AG09319 (cell line): Measurements from ENCODE around the gene RUNX1.

Experiments used
- DNase-seq: peaks from one replicate; pipeline ENCODE4 v3.0.0-alpha.2; 2010; ENCODE audit warnings: low read depth; ENCODE audit errors: extremely low read depth
- TF ChIP-seq, protein P1 (sequence below): IDR thresholded peaks from 2 replicates; pipeline ENCODE4 v1.5.1; 2011; ENCODE audit warnings: low read depth, mild to moderate bottlenecking, inconsistent platforms, low read length, moderate library complexity

The RUNX1 gene

DNA sequence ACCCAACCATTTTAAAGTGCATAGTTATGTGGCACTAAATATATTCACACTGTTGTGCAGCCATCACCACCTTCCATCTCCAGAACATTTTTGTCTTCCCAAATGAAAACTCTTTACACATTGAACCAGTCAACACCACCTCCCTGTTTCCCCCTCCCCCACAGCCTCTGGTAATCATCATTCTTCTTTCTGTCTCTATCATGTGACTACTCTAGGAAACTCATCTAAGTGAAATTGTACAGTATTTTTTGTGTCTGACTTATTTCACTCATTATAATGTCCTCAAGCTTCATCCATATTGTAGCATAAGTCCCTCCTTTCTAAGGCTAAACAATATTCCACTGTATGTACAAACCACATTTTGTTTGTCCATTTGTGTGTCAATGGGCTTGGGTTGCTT lies 128.0 kb downstream of the RUNX1 start:
- TF ChIP-seq, protein P1, sequence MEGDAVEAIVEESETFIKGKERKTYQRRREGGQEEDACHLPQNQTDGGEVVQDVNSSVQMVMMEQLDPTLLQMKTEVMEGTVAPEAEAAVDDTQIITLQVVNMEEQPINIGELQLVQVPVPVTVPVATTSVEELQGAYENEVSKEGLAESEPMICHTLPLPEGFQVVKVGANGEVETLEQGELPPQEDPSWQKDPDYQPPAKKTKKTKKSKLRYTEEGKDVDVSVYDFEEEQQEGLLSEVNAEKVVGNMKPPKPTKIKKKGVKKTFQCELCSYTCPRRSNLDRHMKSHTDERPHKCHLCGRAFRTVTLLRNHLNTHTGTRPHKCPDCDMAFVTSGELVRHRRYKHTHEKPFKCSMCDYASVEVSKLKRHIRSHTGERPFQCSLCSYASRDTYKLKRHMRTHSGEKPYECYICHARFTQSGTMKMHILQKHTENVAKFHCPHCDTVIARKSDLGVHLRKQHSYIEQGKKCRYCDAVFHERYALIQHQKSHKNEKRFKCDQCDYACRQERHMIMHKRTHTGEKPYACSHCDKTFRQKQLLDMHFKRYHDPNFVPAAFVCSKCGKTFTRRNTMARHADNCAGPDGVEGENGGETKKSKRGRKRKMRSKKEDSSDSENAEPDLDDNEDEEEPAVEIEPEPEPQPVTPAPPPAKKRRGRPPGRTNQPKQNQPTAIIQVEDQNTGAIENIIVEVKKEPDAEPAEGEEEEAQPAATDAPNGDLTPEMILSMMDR = no peak
- no peak for DNase-seq

DNA sequence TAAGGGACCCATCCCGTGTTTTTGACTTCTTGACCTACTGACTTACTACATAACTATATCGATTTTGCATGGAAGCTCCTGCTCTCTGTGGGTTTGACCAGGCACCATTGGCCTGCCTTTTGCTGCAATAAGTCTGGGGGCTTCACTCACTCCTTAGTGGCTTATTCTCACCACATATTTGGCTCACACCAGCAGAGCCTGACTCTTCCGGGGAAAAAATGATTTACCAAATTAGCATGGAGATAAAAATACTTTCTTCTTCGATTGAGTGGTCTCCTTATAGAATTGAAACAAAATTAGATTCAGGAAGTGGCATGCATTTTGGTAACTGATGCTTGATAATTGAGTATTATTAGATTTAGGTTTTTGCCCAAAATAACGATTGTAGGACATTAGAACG lies 129.7 kb downstream of the RUNX1 start:
- TF ChIP-seq, protein P1 = no peak
- no peak for DNase-seq

DNA sequence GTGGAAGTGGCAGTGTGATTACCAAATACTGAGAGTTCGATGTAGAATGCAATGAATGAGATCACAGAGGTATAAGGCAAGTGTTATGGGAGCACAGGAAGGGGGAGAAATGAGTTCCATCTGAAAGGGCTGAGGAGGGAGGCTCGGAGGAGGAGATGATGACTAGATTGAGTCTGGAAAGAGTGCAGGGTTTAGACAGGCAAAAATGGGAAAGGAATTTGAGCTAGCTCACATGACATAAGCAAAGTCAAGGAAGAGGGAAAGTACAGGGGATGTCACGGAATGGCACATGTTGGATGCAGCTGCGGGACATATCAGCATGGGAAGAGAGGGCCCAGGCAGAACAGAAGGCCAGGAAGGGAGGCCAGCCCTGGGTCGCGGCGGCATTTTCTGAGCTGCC lies 132.7 kb downstream of the RUNX1 start:
- peak; percentile 53 for DNase-seq

DNA sequence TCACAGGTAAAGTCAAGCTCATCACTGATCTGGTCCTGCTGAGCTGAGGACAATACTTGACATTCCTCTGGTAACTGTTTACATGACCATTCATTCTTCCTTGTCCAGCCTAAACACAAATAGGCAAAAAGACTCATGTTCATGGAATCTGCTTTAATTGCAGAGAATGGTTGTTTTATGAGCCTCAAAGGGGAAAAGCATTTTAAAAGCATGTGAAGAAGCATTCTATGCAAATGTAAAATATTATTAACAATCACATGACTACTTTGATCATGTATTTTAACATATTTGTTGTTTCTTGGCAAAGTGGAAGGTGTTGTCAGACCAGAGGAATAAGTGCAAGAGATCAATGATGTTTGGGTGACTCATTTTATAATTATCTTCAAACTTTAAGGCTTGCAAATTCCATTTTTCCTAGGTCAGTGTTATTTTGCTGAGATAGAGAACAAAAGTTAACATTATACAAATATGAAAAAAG lies 133.7 kb downstream of the RUNX1 start:
- TF ChIP-seq, protein P1 = no peak
- DNase-seq = no peak

More for the DNA sequence above, 132.7 kb downstream of the RUNX1 start:
- TF ChIP-seq, protein P1 = no peak

DNA sequence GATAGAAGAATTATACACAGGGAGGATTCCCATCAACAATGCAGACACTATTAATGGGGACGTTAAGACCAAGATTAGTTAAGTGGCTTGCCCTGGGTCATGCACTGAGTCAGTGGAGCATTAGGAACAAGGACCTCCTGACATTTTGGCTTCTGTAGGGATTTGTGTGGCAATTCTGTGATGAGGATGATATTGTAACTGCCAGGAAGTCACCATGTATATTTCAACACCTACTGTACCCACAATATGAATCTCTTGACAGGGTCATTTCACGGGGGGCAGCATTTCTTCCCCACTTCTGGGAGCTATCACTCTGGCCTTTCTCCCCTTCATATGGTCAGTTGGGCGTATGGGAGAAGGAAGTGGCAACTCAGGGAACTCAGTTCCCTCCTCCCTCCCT lies 134.9 kb downstream of the RUNX1 start:
- TF ChIP-seq, protein P1 = no peak
- no peak for DNase-seq

DNA sequence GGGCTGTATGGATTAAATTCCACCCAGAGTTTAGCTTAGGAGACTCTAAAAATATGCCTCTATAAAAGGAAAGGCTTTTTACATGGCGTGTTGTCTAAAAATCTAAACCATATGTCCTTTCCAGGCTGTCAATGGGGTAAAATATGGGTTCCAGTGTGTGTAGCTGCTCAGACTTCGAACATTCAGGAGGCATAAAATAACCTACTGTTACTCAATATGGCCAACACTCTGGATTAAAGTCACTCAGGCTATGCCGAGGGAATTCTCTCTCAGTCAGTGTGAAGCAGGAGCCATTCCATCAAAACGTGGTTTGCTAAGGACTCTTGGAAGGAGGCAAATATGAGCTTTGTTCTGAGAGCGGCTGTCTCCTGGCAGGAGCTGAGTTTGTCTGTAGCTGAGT lies 135.3 kb downstream of the RUNX1 start:
- DNase-seq = no peak
- TF ChIP-seq, protein P1 = no peak

DNA sequence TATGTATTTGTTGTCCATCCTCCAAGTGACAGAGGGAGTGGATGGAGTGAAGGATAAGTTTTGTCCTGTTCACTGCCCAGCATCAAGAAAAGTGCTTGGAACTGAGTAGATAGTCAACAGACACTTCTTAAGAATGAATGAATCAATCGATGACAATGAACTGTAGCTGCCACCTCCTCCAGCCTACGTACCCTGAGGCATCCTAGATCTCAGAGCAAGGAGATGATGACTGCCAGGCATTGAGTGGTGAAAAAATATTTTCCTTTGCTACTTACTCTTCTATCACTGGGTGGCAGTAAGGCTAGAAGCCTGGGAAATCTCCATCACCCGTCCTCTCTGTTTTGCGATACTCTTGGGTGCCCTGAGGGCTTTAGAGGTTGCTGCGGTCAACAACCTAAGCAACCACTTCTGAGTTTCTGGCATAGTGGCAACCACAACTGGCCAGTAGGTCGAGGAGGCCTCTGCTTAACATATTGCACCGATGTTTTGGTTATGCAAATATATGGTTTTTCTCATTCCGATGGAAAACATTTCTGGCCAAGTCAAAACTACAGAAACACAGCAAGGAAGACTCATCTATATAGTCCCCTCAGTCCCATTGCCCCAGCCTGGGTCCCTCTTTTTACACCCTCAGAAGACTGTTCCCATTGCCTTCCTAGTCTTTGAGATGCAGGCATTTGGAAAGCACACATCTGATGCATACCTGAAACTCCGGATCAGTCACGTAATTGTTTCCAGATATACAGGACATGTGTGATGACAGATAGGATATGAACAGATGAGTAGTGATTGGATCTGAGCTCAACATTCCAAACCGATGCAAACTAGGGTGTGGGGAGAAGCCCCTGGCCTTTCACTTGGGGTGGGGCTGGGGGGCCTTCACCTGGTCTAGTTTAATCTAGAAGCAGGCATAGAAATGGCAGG lies 136.8 kb downstream of the RUNX1 start:
- DNase-seq = no peak
- TF ChIP-seq, protein P1 = peak; percentile 11
